ENCODE results near the gene TNNC2.
"Not testable (repeated sequence)": the region's sequence is repeated elsewhere in the genome, so short reads cannot be mapped to it uniquely, and the experiment has no call there.

TNNC2 gene

GRCh38 chr20:45841407-45842129 is 14.5 kb upstream of the TNNC2 start:
- H3K9me3 Mint-ChIP-seq: no peaks in the 10 kb centered on the region
- no peak overlapping the region for H3K27ac Mint-ChIP-seq (ENCODE audit: low read depth)
- DNase-seq (ENCODE audit: low spot score in 2 of 2) (no peak), ATAC-seq (replicated peaks; ENCODE audit: extremely low read depth, poor library complexity, severe bottlenecking) (no peak)
- H3K4me1 Mint-ChIP-seq: peaks cover 17% of the 10 kb centered on the region
- no peaks in the 10 kb centered on the region for H3K27me3 Mint-ChIP-seq
- no peak overlapping the region for H3K4me3 Mint-ChIP-seq
- peaks cover 23% of the 10 kb centered on the region for H3K36me3 Mint-ChIP-seq (ENCODE audit: insufficient read depth)

GRCh38 chr20:45840700-45841198 is 13.6 kb upstream of the TNNC2 start:
- no peak overlapping the region for H3K4me3 Mint-ChIP-seq
- no peaks in the 10 kb centered on the region for H3K9me3 Mint-ChIP-seq
- H3K36me3 Mint-ChIP-seq (ENCODE audit: insufficient read depth): peaks cover 17% of the 10 kb centered on the region
- H3K27ac Mint-ChIP-seq (ENCODE audit: low read depth): no peak overlapping the region
- ATAC-seq (replicated peaks; ENCODE audit: extremely low read depth, poor library complexity, severe bottlenecking): no peak
- no peaks in the 10 kb centered on the region for H3K27me3 Mint-ChIP-seq
- DNase-seq (ENCODE audit: low spot score in 2 of 2): no peak
- H3K4me1 Mint-ChIP-seq: peaks cover 17% of the 10 kb centered on the region

- Mint-ChIP-seq H3K9me3 (no peaks in the 10 kb centered on the region), H3K4me3 (no peak overlapping the region), H3K27ac (ENCODE audit: low read depth) (no peak overlapping the region), H3K27me3 (no peaks in the 10 kb centered on the region), H3K36me3 (ENCODE audit: insufficient read depth) (no peaks in the 10 kb centered on the region), H3K4me1 (peaks cover 11% of the 10 kb centered on the region)
- no peak for ATAC-seq (replicated peaks; ENCODE audit: extremely low read depth, poor library complexity, severe bottlenecking)
- DNase-seq (ENCODE audit: low spot score in 2 of 2): no peak
Observed at GRCh38 chr20:45836841-45837240, 9.7 kb upstream of the TNNC2 start.

- Mint-ChIP-seq H3K9me3 (no peaks in the 10 kb centered on the region), H3K4me3 (peak overlapping the region; percentile 29), H3K36me3 (ENCODE audit: insufficient read depth) (no peaks in the 10 kb centered on the region), H3K27ac (ENCODE audit: low read depth) (no peak overlapping the region), H3K4me1 (peaks cover 11% of the 10 kb centered on the region), H3K27me3 (no peaks in the 10 kb centered on the region)
- ATAC-seq (replicated peaks; ENCODE audit: extremely low read depth, poor library complexity, severe bottlenecking) (no peak), DNase-seq (ENCODE audit: low spot score in 2 of 2) (no peak)
Observed at GRCh38 chr20:45835825-45836224, 8.7 kb upstream of the TNNC2 start.

GRCh38 chr20:45835329-45835765 is 8.2 kb upstream of the TNNC2 start:
- DNase-seq (ENCODE audit: low spot score in 2 of 2): no peak
- Mint-ChIP-seq H3K4me3 (peak overlapping the region; percentile 76), H3K27ac (ENCODE audit: low read depth) (no peak overlapping the region), H3K9me3 (no peaks in the 10 kb centered on the region), H3K27me3 (no peaks in the 10 kb centered on the region), H3K36me3 (ENCODE audit: insufficient read depth) (no peaks in the 10 kb centered on the region), H3K4me1 (peaks cover 11% of the 10 kb centered on the region)
- no peak for ATAC-seq (replicated peaks; ENCODE audit: extremely low read depth, poor library complexity, severe bottlenecking)

GRCh38 chr20:45834797-45835161 is 7.7 kb upstream of the TNNC2 start:
- Mint-ChIP-seq H3K27me3 (no peaks in the 10 kb centered on the region), H3K36me3 (ENCODE audit: insufficient read depth) (no peaks in the 10 kb centered on the region), H3K27ac (ENCODE audit: low read depth) (peak overlapping the region; percentile 53), H3K4me3 (peak overlapping the region; percentile 76), H3K9me3 (no peaks in the 10 kb centered on the region), H3K4me1 (peaks cover 11% of the 10 kb centered on the region)
- ATAC-seq (replicated peaks; ENCODE audit: extremely low read depth, poor library complexity, severe bottlenecking) (no peak), DNase-seq (ENCODE audit: low spot score in 2 of 2) (no peak)

GRCh38 chr20:45833883-45834796 is 7.0 kb upstream of the TNNC2 start:
- peaks cover 11% of the 10 kb centered on the region for H3K4me1 Mint-ChIP-seq
- DNase-seq (ENCODE audit: low spot score in 2 of 2): no peak
- H3K36me3 Mint-ChIP-seq (ENCODE audit: insufficient read depth): no peaks in the 10 kb centered on the region
- H3K27me3 Mint-ChIP-seq: no peaks in the 10 kb centered on the region
- no peaks in the 10 kb centered on the region for H3K9me3 Mint-ChIP-seq
- ATAC-seq (replicated peaks; ENCODE audit: extremely low read depth, poor library complexity, severe bottlenecking): peak; percentile 47
- H3K27ac Mint-ChIP-seq (ENCODE audit: low read depth): peak overlapping the region; percentile 53
- peak overlapping the region; percentile 76 for H3K4me3 Mint-ChIP-seq

- peaks cover 11% of the 10 kb centered on the region for H3K4me1 Mint-ChIP-seq
- H3K36me3 Mint-ChIP-seq (ENCODE audit: insufficient read depth): no peaks in the 10 kb centered on the region
- H3K27me3 Mint-ChIP-seq: no peaks in the 10 kb centered on the region
- H3K4me3 Mint-ChIP-seq: peak within 1 kb of the TSS; percentile 76
- DNase-seq (ENCODE audit: low spot score in 2 of 2) (no peak), ATAC-seq (replicated peaks; ENCODE audit: extremely low read depth, poor library complexity, severe bottlenecking) (peak; percentile 57)
- peak within 1 kb of the TSS; percentile 53 for H3K27ac Mint-ChIP-seq (ENCODE audit: low read depth)
- no peaks in the 10 kb centered on the region for H3K9me3 Mint-ChIP-seq
Observed at GRCh38 chr20:45833030-45833882, 6.1 kb upstream of the TNNC2 start, which contains the start of gene SNX21. TSS of gene SNX21 (plus strand) at chr20:45833799. CDS start at chr20:45833920, 121 bp downstream.

GRCh38 chr20:45832619-45833018 is 5.5 kb upstream of the TNNC2 start:
- no peaks in the 10 kb centered on the region for H3K27me3 Mint-ChIP-seq
- H3K9me3 Mint-ChIP-seq: no peaks in the 10 kb centered on the region
- no peaks in the 10 kb centered on the region for H3K36me3 Mint-ChIP-seq (ENCODE audit: insufficient read depth)
- ATAC-seq (replicated peaks; ENCODE audit: extremely low read depth, poor library complexity, severe bottlenecking) (no peak), DNase-seq (ENCODE audit: low spot score in 2 of 2) (no peak)
- peak overlapping the region; percentile 44 for H3K27ac Mint-ChIP-seq (ENCODE audit: low read depth)
- H3K4me3 Mint-ChIP-seq: peak overlapping the region; percentile 76
- peaks cover 11% of the 10 kb centered on the region for H3K4me1 Mint-ChIP-seq

GRCh38 chr20:45829673-45830106 is 2.6 kb upstream of the TNNC2 start:
- not testable (repeated sequence) for H3K4me3 Mint-ChIP-seq; H3K36me3 Mint-ChIP-seq (ENCODE audit: insufficient read depth); H3K9me3 Mint-ChIP-seq; H3K27ac Mint-ChIP-seq (ENCODE audit: low read depth); H3K27me3 Mint-ChIP-seq; ATAC-seq (replicated peaks; ENCODE audit: extremely low read depth, poor library complexity, severe bottlenecking); DNase-seq (ENCODE audit: low spot score in 2 of 2)
- H3K4me1 Mint-ChIP-seq: peaks cover 14% of the 10 kb centered on the region

GRCh38 chr20:45828589-45828988 is 1.5 kb upstream of the TNNC2 start:
- Mint-ChIP-seq H3K4me3 (no peak overlapping the region), H3K27ac (ENCODE audit: low read depth) (no peak overlapping the region)
- no peak for DNase-seq (ENCODE audit: low spot score in 2 of 2)

GRCh38 chr20:45827712-45828111 is 600 bp upstream of the TNNC2 start:
- Mint-ChIP-seq H3K36me3 (ENCODE audit: insufficient read depth) (peaks cover 4% of the 10 kb centered on the region), H3K9me3 (no peaks in the 10 kb centered on the region), H3K27ac (ENCODE audit: low read depth) (no peak overlapping the region), H3K27me3 (peaks cover 25% of the 10 kb centered on the region), H3K4me3 (no peak overlapping the region), H3K4me1 (peaks cover 16% of the 10 kb centered on the region)
- ATAC-seq (replicated peaks; ENCODE audit: extremely low read depth, poor library complexity, severe bottlenecking) (no peak), DNase-seq (ENCODE audit: low spot score in 2 of 2) (no peak)

More at GRCh38 chr20:45828589-45828988, 1.5 kb upstream of the TNNC2 start:
- Mint-ChIP-seq H3K36me3 (ENCODE audit: insufficient read depth) (peaks cover 4% of the 10 kb centered on the region), H3K27me3 (peaks cover 16% of the 10 kb centered on the region), H3K9me3 (no peaks in the 10 kb centered on the region), H3K4me1 (peaks cover 24% of the 10 kb centered on the region)
- ATAC-seq (replicated peaks; ENCODE audit: extremely low read depth, poor library complexity, severe bottlenecking): no peak

Data from central memory CD8-positive, alpha-beta T cell (primary cell).